H1 (cell line): ENCODE measurements around the gene ODC1. TPM values are rescaled to one million over a fixed set of nuclear protein-coding genes. Genes with fewer than 3 reads are reported as not detected.

Source experiments
- CTCF ChIA-PET: fragments of 300-600 bp; sonication (Branson Sonifier 250); formaldehyde crosslinking; loops from one replicate; lab custom pipeline; 2021; ENCODE audit not compliant: partially characterized antibody; lab: Charles Lee
- POLR2A ChIA-PET: fragments of 300-600 bp; sonication (Branson Sonifier 250); formaldehyde crosslinking; loops from one replicate; lab custom pipeline; 2021; ENCODE audit warnings: inconsistent platforms; ENCODE audit not compliant: partially characterized antibody; lab: Charles Lee
- DNase-seq, 2 experiments: peaks; one replicate each; pipeline versions ENCODE4 v3.0.0 to v3.0.0-alpha.2; 2010 to 2022; ENCODE audit warnings: low spot score in 2 of 2, low read depth in 1 of 2, mixed read lengths in 1 of 2
- FAIRE-seq: peaks from 2 replicates; lab custom pipeline; 2011; peaks lifted over from hg19 to GRCh38; lab: Jason Lieb, UNC
- H2AFZ ChIP-seq: 2 replicates; pipeline ENCODE4 v1.8.1; 2012; ENCODE audit warnings: low read length, inconsistent platforms
- H2AK5ac ChIP-seq: 2 replicates; pipeline ENCODE4 v1.6.1; 2013; ENCODE audit warnings: low read depth, low read length
- H2BK120ac ChIP-seq: replicated peaks from 2 replicates; pipeline ENCODE3; 2013; ENCODE audit warnings: low read depth, low read length, inconsistent platforms
- H2BK12ac ChIP-seq: 2 replicates; pipeline ENCODE4 v1.6.1; 2013; ENCODE audit warnings: low read depth, low read length
- H2BK15ac ChIP-seq: 2 replicates; pipeline ENCODE4 v1.6.1; 2013; ENCODE audit warnings: low read length
- H2BK20ac ChIP-seq: 2 replicates; pipeline ENCODE4 v1.6.1; 2013; ENCODE audit warnings: low read length
- H2BK5ac ChIP-seq: 2 replicates; pipeline ENCODE4 v1.6.1; 2013; ENCODE audit warnings: low read depth, low read length
- H3K14ac ChIP-seq: 2 replicates; pipeline ENCODE4 v1.6.1; 2013; ENCODE audit warnings: inconsistent platforms; ENCODE audit not compliant: insufficient read length
- H3K18ac ChIP-seq: 2 replicates; pipeline ENCODE4 v1.6.1; 2013; ENCODE audit warnings: low read length; ENCODE audit errors: extremely low read depth
- H3K23ac ChIP-seq: 2 replicates; pipeline ENCODE4 v1.6.1; 2013; ENCODE audit warnings: inconsistent platforms; ENCODE audit not compliant: insufficient read length
- H3K23me2 ChIP-seq: 2 replicates; pipeline ENCODE4 v1.6.1; 2013; ENCODE audit warnings: low read depth, low read length
- H3K27ac ChIP-seq: 2 replicates; pipeline ENCODE4 v1.6.1; 2011; ENCODE audit warnings: low read depth, low read length, inconsistent platforms
- H3K27me3 ChIP-seq, 4 experiments: replicated peaks in 1 of 4; 1 replicate in 1 of 4; 2 replicates in 3 of 4; pipeline versions ENCODE4 v1.6.1 to v1.8.1; 2011 to 2013; ENCODE audit warnings: low read length in 3 of 4, mild to moderate bottlenecking in 3 of 4, inconsistent platforms in 2 of 4, mixed read lengths in 2 of 4, moderate library complexity in 1 of 4; ENCODE audit not compliant: control insufficient read depth in 3 of 4, insufficient read depth in 3 of 4; ENCODE audit errors: extremely low read depth in 1 of 4
- H3K36me3 ChIP-seq, 4 experiments: 2 replicates each; pipeline versions ENCODE4 v1.6.1 to v1.8.1; 2011 to 2013; ENCODE audit warnings: mild to moderate bottlenecking in 4 of 4, low read length in 3 of 4, moderate library complexity in 2 of 4, control low read depth in 1 of 4, inconsistent platforms in 1 of 4; ENCODE audit not compliant: insufficient read depth in 4 of 4, control insufficient read depth in 2 of 4
- H3K4ac ChIP-seq: replicated peaks from 2 replicates; pipeline ENCODE3; 2013; ENCODE audit warnings: low read length, low read depth, mixed read lengths, inconsistent platforms; ENCODE audit not compliant: insufficient read length
- H3K4me1 ChIP-seq, 4 experiments: replicated peaks in 1 of 4; 1 replicate in 1 of 4; 2 replicates in 3 of 4; pipeline versions ENCODE4 v1.6.1 to v1.8.1; 2011 to 2013; ENCODE audit warnings: low read length in 3 of 4, inconsistent platforms in 2 of 4, mixed read lengths in 1 of 4; ENCODE audit not compliant: insufficient read depth in 4 of 4, control insufficient read depth in 3 of 4
- H3K4me2 ChIP-seq, 2 experiments: 2 replicates each; pipeline versions ENCODE4 v1.6.1 to v1.8.1; 2011 to 2013; ENCODE audit warnings: low read depth in 2 of 2, low read length in 2 of 2, control low read depth in 1 of 2, inconsistent platforms in 1 of 2, mild to moderate bottlenecking in 1 of 2; ENCODE audit not compliant: insufficient read depth in 1 of 2
- H3K4me3 ChIP-seq, 4 experiments: fragments of 200-600, 300-600 bp in 1 of 4; sonication (generic), shearing (Covaris generic), sonication (Bioruptor Twin) in 1 of 4; 2 replicates each; pipeline versions ENCODE4 v1.5.1 to v1.8.1; 2011 to 2016; ENCODE audit warnings: low read length in 4 of 4, low read depth in 3 of 4, control low read depth in 2 of 4, inconsistent platforms in 2 of 4, mild to moderate bottlenecking in 2 of 4, mixed read lengths in 1 of 4, moderate library complexity in 1 of 4; ENCODE audit not compliant: insufficient read depth in 2 of 4; ENCODE audit errors: extremely low read depth in 1 of 4
- H3K56ac ChIP-seq: replicated peaks from 2 replicates; pipeline ENCODE3; 2013; ENCODE audit warnings: low read depth, mild to moderate bottlenecking, mixed read lengths, low read length, inconsistent platforms; ENCODE audit not compliant: insufficient read length
- H3K79me1 ChIP-seq: 2 replicates; pipeline ENCODE4 v1.6.1; 2013; ENCODE audit warnings: low read depth, low read length, control low read depth
- H3K79me2 ChIP-seq, 2 experiments: 2 replicates each; pipeline versions ENCODE4 v1.6.1 to v1.8.1; 2012 to 2013; ENCODE audit warnings: low read length in 2 of 2, mild to moderate bottlenecking in 2 of 2, inconsistent platforms in 1 of 2; ENCODE audit not compliant: insufficient read depth in 2 of 2, control insufficient read depth in 1 of 2
- H3K9ac ChIP-seq, 4 experiments: replicated peaks in 1 of 4; 1 replicate in 1 of 4; 2 replicates in 3 of 4; pipeline versions ENCODE4 v1.6.1 to v1.8.1; 2011 to 2013; ENCODE audit warnings: low read depth in 3 of 4, low read length in 3 of 4, control low read depth in 2 of 4, mild to moderate bottlenecking in 2 of 4, moderate library complexity in 2 of 4, inconsistent platforms in 1 of 4; ENCODE audit errors: extremely low read depth in 1 of 4
- H3K9me3 ChIP-seq, 2 experiments: 2 replicates each; pipeline versions ENCODE4 v1.6.1 to v1.8.1; 2012 to 2013; ENCODE audit warnings: mild to moderate bottlenecking in 2 of 2, moderate library complexity in 2 of 2, control low read depth in 1 of 2, inconsistent platforms in 1 of 2, low read depth in 1 of 2, low read length in 1 of 2, mixed read lengths in 1 of 2; ENCODE audit not compliant: insufficient read depth in 2 of 2
- H4K20me1 ChIP-seq, 2 experiments: replicated peaks in 1 of 2; 2 replicates each; pipeline versions ENCODE3 to v1.8.1; 2011 to 2013; ENCODE audit warnings: inconsistent platforms in 2 of 2, low read length in 2 of 2, mild to moderate bottlenecking in 1 of 2; ENCODE audit not compliant: insufficient read depth in 2 of 2, control insufficient read depth in 1 of 2
- H4K5ac ChIP-seq: 2 replicates; pipeline ENCODE4 v1.6.1; 2013; ENCODE audit warnings: low read length, low read depth, mixed read lengths, inconsistent platforms; ENCODE audit not compliant: insufficient read length
- H4K8ac ChIP-seq: 2 replicates; pipeline ENCODE4 v1.8.0; 2013; ENCODE audit warnings: mild to moderate bottlenecking, moderate library complexity, low read length, inconsistent platforms; ENCODE audit not compliant: insufficient read depth; ENCODE audit errors: extremely low read depth
- H4K91ac ChIP-seq: replicated peaks from 2 replicates; pipeline ENCODE3; 2013; ENCODE audit warnings: low read length, mixed read lengths, inconsistent platforms; ENCODE audit not compliant: insufficient read length
- CBX8 ChIP-seq: fragments of 300-800, 300-1000 bp; sonication (generic); IDR thresholded peaks from 2 replicates; pipeline ENCODE4 v1.7.1; 2016; ENCODE audit warnings: low read depth, low read length, borderline replicate concordance
- CTBP2 ChIP-seq: IDR thresholded peaks from 2 replicates; pipeline ENCODE4 v1.7.0; 2011; ENCODE audit warnings: borderline replicate concordance, mild to moderate bottlenecking, moderate library complexity, mixed read lengths, low read length; ENCODE audit not compliant: insufficient read depth, insufficient read length
- WGBS, 2 experiments: shearing (Covaris generic) in 1 of 2; methylation state at CpG; one replicate each; pipeline versions ENCODE4 v1.1.6 to v1.1.7; 2013 to 2015; ENCODE audit warnings: low lambda C conversion rate in 2 of 2, mixed read lengths in 2 of 2, inconsistent platforms in 1 of 2, low coverage in 1 of 2, missing lambda C conversion rate in 1 of 2; ENCODE audit not compliant: insufficient replicate concordance in 2 of 2, insufficient coverage in 1 of 2, insufficient read length in 1 of 2; ENCODE audit errors: extremely low coverage in 1 of 2, missing lambda C conversion rate in 1 of 2; 5-methylcytosine and 5-hydroxymethylcytosine counted together
- polyA plus RNA-seq, 7 experiments: library from polyadenylated mRNA; depleted of rRNA in 3 of 7; stranded (reverse) in 5 of 7; unstranded in 2 of 7; fragments of >200 nt in 5 of 7; fragments of 200-250 nt in 2 of 7; gene quantifications; 1 replicate in 5 of 7; 2 replicates in 1 of 7; 4 replicates in 1 of 7; pipeline versions ENCODE4 v1.2.1 to v1.2.3, GENCODE V29; 2011 to 2013; ENCODE audit warnings: missing spikeins in 2 of 7, mixed read lengths in 2 of 7
- total RNA-seq: library from RNA; stranded (reverse); fragmentation: NEBNext Ultra II Directional; extraction: Animal tissue kit (Norgen Biotek cat#: 25700); gene quantifications from 2 replicates; pipeline ENCODE4 v1.2.1, GENCODE V29; 2021

Gene ODC1
- total and polyA plus RNA-seq, 2 of the 8 experiments (the other 6 are each of a cell fraction or from before 2014, with no cell fraction given) = 57.2 to 76.7 TPM

GRCh38 chr2:10447300-10447894 is 730 bp downstream of the ODC1 start:
- Histone ChIP-seq H3K18ac (no peak overlapping the region; the same call in 1 of the 2 replicates), H2AFZ (no peak overlapping the region), H3K4me3 (peak overlapping the region; percentile 24 to 62 (median 43)), H3K79me1 (no peaks in the 10 kb centered on the region), H2BK5ac (no peak overlapping the region), H3K14ac (no peak overlapping the region), H3K9me3 (no peaks in the 10 kb centered on the region), H3K4ac (no peak overlapping the region), H3K4me1 (peaks cover 2 to 10% (median 4%) of the 10 kb centered on the region in 4 experiments; a peak in 6 of 7 replicates), H2AK5ac (no peak overlapping the region), H3K4me2 (peak overlapping the region; percentile 68 to 90), H3K27ac (no peak overlapping the region), H3K36me3 (peaks cover 3 to 21% (median 14%) of the 10 kb centered on the region in 4 experiments; a peak in 6 of 8 replicates), H4K20me1 (peaks cover 0 to 2% of the 10 kb centered on the region in 2 experiments), H3K27me3 (peaks cover 0 to 28% (median 12%) of the 10 kb centered on the region in 4 experiments; a peak in 5 of 7 replicates), H3K56ac (no peak overlapping the region), H3K79me2 (peaks cover 0 to 23% of the 10 kb centered on the region in 2 experiments; a peak in 2 of 4 replicates), H2BK12ac (no peak overlapping the region), H2BK15ac (no peak overlapping the region), H3K23ac (no peak overlapping the region), H4K8ac (peak overlapping the region; percentile 98), H2BK120ac (no peak overlapping the region), H3K9ac (peak overlapping the region; percentile 48 to 96 (median 66); a peak in 6 of 7 replicates), H4K91ac (no peak overlapping the region), H2BK20ac (no peak overlapping the region), H3K23me2 (peaks cover 4% of the 10 kb centered on the region; the same call in 1 of the 2 replicates), H4K5ac (no peak overlapping the region)
- FAIRE-seq (no peak), DNase-seq (no peak)
- POLR2A ChIA-PET = interaction anchor here (0.6 to 4.7 kb wide), 11 partner anchors 9 to 404 kb away, joined by 3 to 44 read pairs (median 3); partner anchors contain the start of gene KLF11
- TF ChIP-seq CBX8 (no peak), CTBP2 (peak; percentile 39)
- WGBS, 2 experiments = 25% methylated on average over 9 of the region's 32 CpGs; no CpG with 5 or more reads in 1 of the 2 experiments
- CTCF ChIA-PET = interaction anchor here (0.7 to 3.6 kb wide), 6 partner anchors 9 to 375 kb away, joined by 3 to 25 read pairs (median 4); no protein-coding TSS in a partner anchor
